CD4-positive, alpha-beta T cell treated with Interleukin-12 subunit alpha and Interleukin-12 subunit beta, for 1 hour (primary cell): ENCODE measurements around the gene ITGA8.
"Not testable (repeated sequence)": the region's sequence is repeated elsewhere in the genome, so short reads cannot be mapped to it uniquely, and the experiment has no call there.

Experiments used
- DNase-seq: peaks from one replicate; pipeline ENCODE4 v3.0.0-alpha.2; 2020

ITGA8 gene

GRCh38 chr10:15545884-15546283, 173.8 kb downstream of the ITGA8 start:
- DNase-seq = no peak

GRCh38 chr10:15545266-15545665, 174.5 kb downstream of the ITGA8 start:
- no peak for DNase-seq

- no peak for DNase-seq
These were observed 175.7 kb downstream of the ITGA8 start for GRCh38 chr10:15543994-15544393.

- DNase-seq = no peak
These were observed 176.9 kb downstream of the ITGA8 start for GRCh38 chr10:15542817-15543216.

- DNase-seq = no peak
These were observed 178.3 kb downstream of the ITGA8 start for GRCh38 chr10:15541376-15541775.

- DNase-seq = no peak
These were observed 179.0 kb downstream of the ITGA8 start for GRCh38 chr10:15540727-15541126.

- no peak for DNase-seq
These were observed 180.5 kb downstream of the ITGA8 start for GRCh38 chr10:15539262-15539661.

GRCh38 chr10:15534928-15535538, 184.7 kb downstream of the ITGA8 start:
- DNase-seq = not testable (repeated sequence)

- DNase-seq = no peak
These were observed 187.6 kb downstream of the ITGA8 start for GRCh38 chr10:15531927-15532722.

GRCh38 chr10:15528859-15529239, 190.9 kb downstream of the ITGA8 start:
- no peak for DNase-seq

GRCh38 chr10:15526754-15527153, 193.0 kb downstream of the ITGA8 start:
- no peak for DNase-seq

- no peak for DNase-seq
These were observed 198.3 kb downstream of the ITGA8 start for GRCh38 chr10:15521328-15521903.

GRCh38 chr10:15518250-15518649, 201.5 kb downstream of the ITGA8 start:
- no peak for DNase-seq

- DNase-seq = no peak
These were observed 203.3 kb downstream of the ITGA8 start for GRCh38 chr10:15516256-15517085.

GRCh38 chr10:15515202-15515601, 204.5 kb downstream of the ITGA8 start:
- DNase-seq = no peak

- DNase-seq = no peak
These were observed 208.8 kb downstream of the ITGA8 start for GRCh38 chr10:15510963-15511362.

- no peak for DNase-seq
These were observed 214.4 kb downstream of the ITGA8 start for GRCh38 chr10:15505329-15505728.

- no peak for DNase-seq
These were observed 215.5 kb downstream of the ITGA8 start for GRCh38 chr10:15504101-15504840.

GRCh38 chr10:15494850-15495506, 224.7 kb downstream of the ITGA8 start:
- no peak for DNase-seq

- DNase-seq = no peak
These were observed 227.7 kb downstream of the ITGA8 start for GRCh38 chr10:15491856-15492642.

- DNase-seq = no peak
These were observed 230.3 kb downstream of the ITGA8 start for GRCh38 chr10:15489431-15489830.
